HEK293T (cell line): ENCODE results near the gene TNIP1.

Experiments used
- CTCF ChIA-PET: fragments of 350-600 bp; formaldehyde crosslinking; extraction: SDS; loops from one replicate; lab custom pipeline; 2021; ENCODE audit warnings: antibody characterized with exemption, inconsistent platforms; lab: Yijun Ruan, JAX
- POLR2A ChIA-PET: fragments of 350-600 bp; formaldehyde crosslinking; extraction: SDS; loops from one replicate; lab custom pipeline; 2020; ENCODE audit warnings: antibody characterized with exemption, inconsistent platforms; lab: Yijun Ruan, JAX
- DNase-seq: peaks from one replicate; pipeline ENCODE4 v3.0.0; 2012; ENCODE audit warnings: mixed read lengths; ENCODE audit errors: extremely low spot score
- ARNT ChIP-seq: fragments of 450-650 bp; IDR thresholded peaks from 2 replicates; pipeline ENCODE4 v1.6.1; 2017; ENCODE audit warnings: mild to moderate bottlenecking
- BHLHE40 ChIP-seq: fragments of 450-650 bp; IDR thresholded peaks from 2 replicates; pipeline ENCODE4 v1.6.1; 2016; ENCODE audit warnings: mild to moderate bottlenecking, moderate library complexity, borderline replicate concordance
- CTBP1 ChIP-seq: fragments of 450-650 bp; IDR thresholded peaks from 2 replicates; pipeline ENCODE4 v1.6.1; 2016; ENCODE audit warnings: borderline replicate concordance
- ELF4 ChIP-seq: fragments of 450-650 bp; IDR thresholded peaks from 2 replicates; pipeline ENCODE4 v1.6.1; 2017; ENCODE audit warnings: antibody characterized with exemption
- FOXA1 ChIP-seq: fragments of 450-650 bp; IDR thresholded peaks from 2 replicates; pipeline ENCODE4 v1.6.1; 2016; ENCODE audit warnings: mild to moderate bottlenecking
- FOXK2 ChIP-seq: fragments of 450-650 bp; IDR thresholded peaks from 2 replicates; pipeline ENCODE4 v1.6.1; 2016; ENCODE audit warnings: mild to moderate bottlenecking
- FOXM1 ChIP-seq: fragments of 450-650 bp; IDR thresholded peaks from 2 replicates; pipeline ENCODE4 v1.6.1; 2017; ENCODE audit warnings: mild to moderate bottlenecking, borderline replicate concordance
- HDGF ChIP-seq: fragments of 450-650 bp; IDR thresholded peaks from 2 replicates; pipeline ENCODE4 v1.6.1; 2017; ENCODE audit warnings: antibody characterized with exemption, borderline replicate concordance
- L3MBTL2 ChIP-seq: fragments of 450-650 bp; conservative IDR thresholded peaks from 2 replicates; pipeline ENCODE4 v1.6.1; 2016; ENCODE audit warnings: mild to moderate bottlenecking
- LEF1 ChIP-seq: fragments of 450-650 bp; IDR thresholded peaks from 2 replicates; pipeline ENCODE4 v1.6.1; 2017; ENCODE audit warnings: mild to moderate bottlenecking, borderline replicate concordance
- NFRKB ChIP-seq: fragments of 450-650 bp; IDR thresholded peaks from 2 replicates; pipeline ENCODE4 v1.6.1; 2016; ENCODE audit warnings: mild to moderate bottlenecking, moderate library complexity
- PKNOX1 ChIP-seq: fragments of 450-650 bp; IDR thresholded peaks from 2 replicates; pipeline ENCODE4 v1.6.1; 2016
- SP1 ChIP-seq: fragments of 450-650 bp; IDR thresholded peaks from 2 replicates; pipeline ENCODE4 v1.6.1; 2017
- SUZ12 ChIP-seq: fragments of 450-650 bp; IDR thresholded peaks from 2 replicates; pipeline ENCODE4 v1.6.1; 2016; ENCODE audit warnings: mild to moderate bottlenecking
- TARDBP ChIP-seq: fragments of 450-650 bp; IDR thresholded peaks from 2 replicates; pipeline ENCODE4 v1.6.1; 2016
- ZNF384 ChIP-seq: fragments of 450-650 bp; IDR thresholded peaks from 2 replicates; pipeline ENCODE4 v1.6.1; 2016

TNIP1 gene

GRCh38 chr5:151097061-151097460 lies 16.2 kb upstream of the TNIP1 start:
- TF ChIP-seq PKNOX1 (no peak), SUZ12 (no peak), ELF4 (no peak), FOXK2 (no peak), NFRKB (no peak), FOXA1 (no peak), SP1 (no peak), CTBP1 (no peak), BHLHE40 (no peak), ZNF384 (no peak), L3MBTL2 (no peak), ARNT (no peak), LEF1 (no peak), HDGF (no peak), TARDBP (no peak)
- POLR2A ChIA-PET = no interaction called here
- DNase-seq = no peak
- CTCF ChIA-PET = interaction anchor here (0.6 to 1.4 kb wide), 2 partner anchors 13 to 18 kb away, joined by 3 to 6 read pairs; no protein-coding TSS in a partner anchor

- no peak for DNase-seq
- TF ChIP-seq L3MBTL2 (no peak), HDGF (no peak), PKNOX1 (no peak), ELF4 (no peak), SP1 (no peak), ARNT (no peak)
- POLR2A ChIA-PET = no interaction called here
- CTCF ChIA-PET = no interaction called here
These were observed 15.2 kb upstream of the TNIP1 start for GRCh38 chr5:151096001-151096373.

- ChIA-PET CTCF (no interaction called here), POLR2A (no interaction called here)
- DNase-seq = no peak
- no peak for TF ChIP-seq L3MBTL2
- no peak for TF ChIP-seq FOXA1
- no peak for TF ChIP-seq HDGF
- TF ChIP-seq NFRKB = no peak
- no peak for TF ChIP-seq ELF4
- TF ChIP-seq SP1 = no peak
- TF ChIP-seq FOXM1 = no peak
- no peak for TF ChIP-seq LEF1
- no peak for TF ChIP-seq BHLHE40
- no peak for TF ChIP-seq TARDBP
- no peak for TF ChIP-seq CTBP1
- TF ChIP-seq SUZ12 = no peak
- TF ChIP-seq PKNOX1 = no peak
- no peak for TF ChIP-seq ZNF384
- TF ChIP-seq FOXK2 = no peak
- TF ChIP-seq ARNT = no peak
These were observed 14.6 kb upstream of the TNIP1 start for GRCh38 chr5:151095341-151096000.

- no peak for DNase-seq
- TF ChIP-seq FOXK2 = no peak
- TF ChIP-seq SP1 = no peak
- TF ChIP-seq L3MBTL2 = no peak
- no peak for TF ChIP-seq FOXA1
- no peak for TF ChIP-seq CTBP1
- TF ChIP-seq ARNT = no peak
- TF ChIP-seq PKNOX1 = no peak
- TF ChIP-seq LEF1 = no peak
- TF ChIP-seq BHLHE40 = no peak
- TF ChIP-seq TARDBP = no peak
- TF ChIP-seq SUZ12 = no peak
- POLR2A ChIA-PET = no interaction called here
- CTCF ChIA-PET = no interaction called here
These were observed 14.0 kb upstream of the TNIP1 start for GRCh38 chr5:151094852-151095245.

- no peak for DNase-seq
- POLR2A ChIA-PET = interaction anchor here (1.3 kb wide), 1 partner anchor 13 kb away, joined by 3 read pairs; the partner anchor contains the start of gene TNIP1
- TF ChIP-seq BHLHE40 (no peak), FOXK2 (no peak), SP1 (no peak)
- CTCF ChIA-PET = no interaction called here
These were observed 13.4 kb upstream of the TNIP1 start for GRCh38 chr5:151094030-151094851.

GRCh38 chr5:151093476-151093889 lies 12.6 kb upstream of the TNIP1 start:
- DNase-seq = no peak

More at GRCh38 chr5:151093476-151093889, 12.6 kb upstream of the TNIP1 start:
- ChIA-PET POLR2A (interaction anchor here (1.3 kb wide), 1 partner anchor 12 kb away, joined by 3 read pairs; the partner anchor contains the start of gene TNIP1), CTCF (no interaction called here)
- no peak for TF ChIP-seq HDGF
- TF ChIP-seq CTBP1 = no peak
- no peak for TF ChIP-seq ELF4
- no peak for TF ChIP-seq ZNF384
- TF ChIP-seq SUZ12 = no peak
- TF ChIP-seq SP1 = no peak
- TF ChIP-seq L3MBTL2 = no peak
- no peak for TF ChIP-seq FOXM1
- no peak for TF ChIP-seq LEF1
